Neural progenitor cell (in vitro differentiated cells): ENCODE results near the gene SLC16A9.

ENCODE experiments used
- CTCF ChIP-seq: fragments of 200-600 bp; sonication (generic); IDR thresholded peaks from 2 replicates; pipeline ENCODE4 v1.5.1; 2017; ENCODE audit warnings: antibody characterized with exemption, mild to moderate bottlenecking
- EZH2 ChIP-seq: fragments of 200-600 bp; sonication (generic); IDR thresholded peaks from 2 replicates; pipeline ENCODE4 v1.6.1; 2017; ENCODE audit warnings: antibody characterized with exemption, mild to moderate bottlenecking, moderate library complexity

- no peak for TF ChIP-seq CTCF
- no peak for TF ChIP-seq EZH2
These were observed 91.7 kb downstream of the SLC16A9 start for GRCh38 chr10:59617996-59618395.
